ENCODE measurements around the gene DPF3. TPM values are rescaled to one million over a fixed set of nuclear protein-coding genes. Genes with fewer than 3 reads are reported as not detected.
A peak's percentile ranks its signal among the peaks of the same experiment; 100 is the strongest.

DPF3 gene
- total and polyA plus RNA-seq, 2 of the 13 experiments (the other 11 are each of a cell fraction or from before 2014, with no cell fraction given), result 0.09 to 0.60 TPM

DNA sequence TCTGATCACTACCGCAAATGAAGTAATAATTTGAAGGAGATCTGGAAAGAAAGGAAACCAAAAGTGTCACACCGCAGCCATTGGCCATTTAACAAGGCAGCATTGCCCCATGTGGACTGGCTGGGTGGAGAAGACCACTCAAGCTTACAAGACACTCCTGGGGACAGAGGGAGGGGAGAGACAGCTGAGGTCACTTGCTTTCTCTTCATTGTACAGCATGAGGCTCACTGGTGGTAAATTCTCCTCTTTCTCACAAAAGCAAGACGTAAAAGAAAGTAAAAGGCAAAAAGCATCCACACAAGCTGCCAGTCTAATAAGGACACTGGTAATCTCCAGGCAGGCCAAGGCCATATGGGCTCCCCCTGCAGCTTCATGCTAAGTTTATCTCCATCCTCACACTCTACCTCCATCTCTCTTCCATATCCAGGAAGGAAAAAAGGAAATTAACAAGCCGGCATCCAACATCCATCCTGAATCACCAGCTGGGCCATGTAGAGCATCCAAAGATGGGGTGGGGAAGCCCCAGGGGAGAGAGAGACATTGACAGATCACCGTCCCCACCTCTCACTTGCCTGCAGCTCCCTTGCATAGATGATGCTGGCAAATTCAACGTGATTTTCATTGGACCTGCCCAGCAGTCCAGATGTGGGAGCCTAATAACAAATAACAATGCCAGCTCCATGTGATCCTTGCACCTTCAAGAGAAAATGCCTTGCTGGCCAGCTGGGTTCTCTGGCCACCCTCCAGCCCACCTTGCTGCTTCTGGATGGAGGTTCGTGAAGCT is 100.6 kb downstream of the DPF3 start:
- no peaks in the 10 kb centered on the region for H3K79me2 ChIP-seq (ENCODE audit: insufficient read depth, low read length)
- no peaks in the 10 kb centered on the region for H3K4me1 ChIP-seq (ENCODE audit: insufficient read depth, low read length)
- TF ChIP-seq NR3C1 (CRISPR knock-in tag; IDR thresholded peaks at IDR 0.05) (no peak), TCF7 (IDR thresholded peaks at IDR 0.05; ENCODE audit: low read depth) (no peak)
- H3K4me2 ChIP-seq (ENCODE audit: low read depth, low read length), result no peak overlapping the region
- H3K9me3 ChIP-seq (ENCODE audit: low read length), result no peaks in the 10 kb centered on the region
- DNase-seq (ENCODE audit: low spot score) (no peak), FAIRE-seq (no peak), ATAC-seq (no peak)
- H3K36me3 ChIP-seq (replicated peaks in 1 of 2; ENCODE audit: control insufficient read depth in 1 of 2, insufficient read depth in 2 of 2, low read length in 2 of 2), result no peaks in the 10 kb centered on the region
- no TSS peak for BruUV-seq (replicated peaks)
- no peak overlapping the region for H3K27ac ChIP-seq (ENCODE audit: extremely low read length, insufficient read depth, low read length)
- no peak overlapping the region for H3K9ac ChIP-seq (ENCODE audit: insufficient read depth, low read depth, low read length)
- 49% methylated on average over 4 of the region's 7 CpGs for WGBS (ENCODE audit: low lambda C conversion rate)
- POLR2A ChIA-PET, result no interaction called here
- H2AFZ ChIP-seq (ENCODE audit: low read length), result no peak overlapping the region
- intact Hi-C loops (cut with micrococcal nuclease; ENCODE audit: unreplicated experiment) (no loop called here), in situ Hi-C loops (cut with HindIII; ENCODE audit: extremely low pct_ligation_motif_present, low pct_unique_long_range_greater_than_20kb) (no loop called here)
- CTCF ChIA-PET (ENCODE audit: low intra/inter-chr PET ratio, low total read pairs), result no interaction called here
- H3K4me3 ChIP-seq (replicated peaks in 1 of 3; ENCODE audit: insufficient read depth in 1 of 3, low read depth in 2 of 3, low read length in 3 of 3), result no peak overlapping the region
- H4K20me1 ChIP-seq (ENCODE audit: insufficient read depth, low read length), result no peaks in the 10 kb centered on the region
- H3K27me3 ChIP-seq (ENCODE audit: control insufficient read depth in 1 of 2, insufficient read depth in 2 of 2, low read length in 2 of 2), result peaks cover 0 to 11% of the 10 kb centered on the region in 2 experiments; a peak in 1 of 5 replicates

GRCh38 chr14:72792051-72792788 is 101.7 kb downstream of the DPF3 start:
- no peaks in the 10 kb centered on the region for H3K9me3 ChIP-seq (ENCODE audit: low read length)
- no peaks in the 10 kb centered on the region for H3K79me2 ChIP-seq (ENCODE audit: insufficient read depth, low read length)
- CTCF ChIA-PET (ENCODE audit: low intra/inter-chr PET ratio, low total read pairs), result no interaction called here
- FAIRE-seq (no peak), ATAC-seq (peak; percentile 47), DNase-seq (ENCODE audit: low spot score) (no peak)
- BruUV-seq (replicated peaks), result no TSS peak
- no peak overlapping the region for H2AFZ ChIP-seq (ENCODE audit: low read length)
- POLR2A ChIA-PET, result no interaction called here
- peaks cover 0 to 17% of the 10 kb centered on the region in 2 experiments; a peak in 1 of 5 replicates for H3K27me3 ChIP-seq (ENCODE audit: control insufficient read depth in 1 of 2, insufficient read depth in 2 of 2, low read length in 2 of 2)
- no peak overlapping the region for H3K9ac ChIP-seq (ENCODE audit: insufficient read depth, low read depth, low read length)
- in situ Hi-C loops (cut with HindIII; ENCODE audit: extremely low pct_ligation_motif_present, low pct_unique_long_range_greater_than_20kb) (no loop called here), intact Hi-C loops (cut with micrococcal nuclease; ENCODE audit: unreplicated experiment) (no loop called here)
- H3K4me1 ChIP-seq (ENCODE audit: insufficient read depth, low read length), result no peaks in the 10 kb centered on the region
- no peak overlapping the region for H3K27ac ChIP-seq (ENCODE audit: extremely low read length, insufficient read depth, low read length)
- 46% methylated on average over 9 of the region's 16 CpGs for WGBS (ENCODE audit: low lambda C conversion rate)
- H3K4me3 ChIP-seq (replicated peaks in 1 of 3; ENCODE audit: insufficient read depth in 1 of 3, low read depth in 2 of 3, low read length in 3 of 3), result no peak overlapping the region
- no peaks in the 10 kb centered on the region for H4K20me1 ChIP-seq (ENCODE audit: insufficient read depth, low read length)
- no peaks in the 10 kb centered on the region for H3K36me3 ChIP-seq (replicated peaks in 1 of 2; ENCODE audit: control insufficient read depth in 1 of 2, insufficient read depth in 2 of 2, low read length in 2 of 2)
- no peak overlapping the region; the same call in 1 of the 2 replicates for H3K4me2 ChIP-seq (ENCODE audit: low read depth, low read length)
- TF ChIP-seq ZNF260 (CRISPR knock-in tag; IDR thresholded peaks at IDR 0.05; ENCODE audit: borderline replicate concordance, low read depth), result no peak
- TF ChIP-seq REPIN1 (CRISPR knock-in tag; IDR thresholded peaks at IDR 0.05; ENCODE audit: borderline replicate concordance, low read depth), result no peak
- TF ChIP-seq ZNF781 (CRISPR knock-in tag; IDR thresholded peaks at IDR 0.05; ENCODE audit: borderline replicate concordance, not compliant biosample characterization), result no peak
- TF ChIP-seq MEIS2 (CRISPR knock-in tag; IDR thresholded peaks at IDR 0.05), result no peak
- no peak for TF ChIP-seq ZNF629 (CRISPR knock-in tag; conservative IDR thresholded peaks at IDR 0.05)
- TF ChIP-seq NFIB (CRISPR knock-in tag; IDR thresholded peaks at IDR 0.05; ENCODE audit: borderline replicate concordance), result no peak
- TF ChIP-seq FOSL1 (CRISPR knock-in tag; IDR thresholded peaks at IDR 0.05; ENCODE audit: borderline replicate concordance), result no peak
- no peak for TF ChIP-seq ZNF816 (CRISPR knock-in tag; IDR thresholded peaks at IDR 0.05; ENCODE audit: borderline replicate concordance)
- no peak for TF ChIP-seq ZNF17 (CRISPR knock-in tag; IDR thresholded peaks at IDR 0.05)
- no peak for TF ChIP-seq GZF1 (CRISPR knock-in tag; IDR thresholded peaks at IDR 0.05)
- TF ChIP-seq STAT5B (CRISPR knock-in tag; IDR thresholded peaks at IDR 0.05), result no peak
- TF ChIP-seq, protein P1, sequence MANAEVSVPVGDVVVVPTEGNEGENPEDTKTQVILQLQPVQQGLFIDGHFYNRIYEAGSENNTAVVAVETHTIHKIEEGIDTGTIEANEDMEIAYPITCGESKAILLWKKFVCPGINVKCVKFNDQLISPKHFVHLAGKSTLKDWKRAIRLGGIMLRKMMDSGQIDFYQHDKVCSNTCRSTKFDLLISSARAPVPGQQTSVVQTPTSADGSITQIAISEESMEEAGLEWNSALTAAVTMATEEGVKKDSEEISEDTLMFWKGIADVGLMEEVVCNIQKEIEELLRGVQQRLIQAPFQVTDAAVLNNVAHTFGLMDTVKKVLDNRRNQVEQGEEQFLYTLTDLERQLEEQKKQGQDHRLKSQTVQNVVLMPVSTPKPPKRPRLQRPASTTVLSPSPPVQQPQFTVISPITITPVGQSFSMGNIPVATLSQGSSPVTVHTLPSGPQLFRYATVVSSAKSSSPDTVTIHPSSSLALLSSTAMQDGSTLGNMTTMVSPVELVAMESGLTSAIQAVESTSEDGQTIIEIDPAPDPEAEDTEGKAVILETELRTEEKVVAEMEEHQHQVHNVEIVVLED (CRISPR knock-in tag; IDR thresholded peaks at IDR 0.05; ENCODE audit: borderline replicate concordance), result no peak
- TF ChIP-seq FLYWCH1 (CRISPR knock-in tag; IDR thresholded peaks at IDR 0.05), result no peak
- no peak for TF ChIP-seq PHF21A (CRISPR knock-in tag; IDR thresholded peaks at IDR 0.05)
- no peak for TF ChIP-seq ZKSCAN1 (IDR thresholded peaks at IDR 0.05; ENCODE audit: low read length)
- TF ChIP-seq NR3C1 (CRISPR knock-in tag; IDR thresholded peaks at IDR 0.05), result no peak
